DMS114 treated with DMSO at 0.1 percent for 48 hours (cell line): ENCODE measurements around the gene MAGOH.
"Not testable (repeated sequence)": the region's sequence is repeated elsewhere in the genome, so short reads cannot be mapped to it uniquely, and the experiment has no call there.

Source experiments
- DNase-seq: peaks from one replicate; lab custom pipeline; 2025; ENCODE audit not compliant: unreplicated experiment; lab: John Stamatoyannopoulos, UW

The MAGOH gene

GRCh38 chr1:53238197-53239155 is at the start of gene MAGOH:
MAGOH (minus strand) TSS chr1:53238518; CDS start chr1:53238448, 70 bp downstream.
- DNase-seq, result peak; percentile 89

DNA sequence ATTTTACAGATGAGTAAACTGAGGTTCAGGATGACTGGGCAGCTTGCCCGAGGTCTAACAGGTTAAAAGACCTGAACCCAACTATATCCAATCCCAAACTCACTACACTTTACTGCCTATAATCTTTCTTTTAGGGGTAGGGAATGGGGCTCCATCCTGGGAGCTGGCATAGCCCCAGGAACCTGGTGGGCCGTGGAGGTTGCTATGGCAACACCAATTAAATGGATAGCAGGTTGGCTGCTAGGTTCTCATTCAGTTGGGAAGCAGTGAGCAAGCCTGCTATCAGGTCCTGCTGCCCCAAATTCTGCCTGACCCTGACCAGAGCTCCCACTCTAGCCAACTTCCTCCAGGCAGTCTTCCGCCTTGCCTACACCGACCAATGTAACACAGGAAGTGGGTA is 48.6 kb upstream of the MAGOH start:
- no peak for DNase-seq

DNA sequence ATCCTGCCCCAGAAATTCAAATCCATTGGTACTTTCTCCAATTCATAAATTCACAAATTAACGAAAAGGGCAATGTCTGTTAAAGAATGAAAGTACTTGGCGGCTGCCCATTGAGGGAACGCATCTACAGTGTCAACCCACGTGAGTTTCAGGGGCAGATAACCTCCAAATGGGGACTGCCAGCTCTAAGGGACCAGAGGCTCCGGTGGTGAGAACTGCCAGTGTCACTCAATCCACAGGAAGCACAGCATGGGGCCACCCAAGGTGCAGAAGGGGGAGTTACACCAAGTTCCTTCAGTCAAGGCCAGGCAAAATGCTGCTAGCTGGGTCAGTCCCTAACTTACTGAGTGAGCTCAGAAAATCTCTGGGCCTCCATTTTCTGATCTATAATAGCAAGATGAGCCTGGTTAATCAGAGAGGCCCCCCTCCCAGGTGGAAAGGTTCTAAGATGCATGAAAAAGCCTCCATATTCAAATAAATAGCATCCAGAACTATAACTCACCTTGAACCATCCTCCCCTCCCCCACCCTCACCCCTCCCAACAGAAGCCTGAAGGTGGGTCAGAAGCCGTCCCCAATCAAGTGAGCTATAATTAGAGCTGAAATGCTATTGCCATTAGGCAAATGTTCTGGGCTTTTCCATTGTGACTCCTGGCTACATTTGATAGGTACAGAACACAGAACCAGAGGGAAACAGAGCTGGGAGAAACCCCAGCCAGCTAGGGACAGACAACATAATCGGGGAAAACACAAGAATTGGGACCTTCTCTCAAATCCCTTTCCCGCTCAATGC is 47.8 kb upstream of the MAGOH start:
- DNase-seq, result no peak

DNA sequence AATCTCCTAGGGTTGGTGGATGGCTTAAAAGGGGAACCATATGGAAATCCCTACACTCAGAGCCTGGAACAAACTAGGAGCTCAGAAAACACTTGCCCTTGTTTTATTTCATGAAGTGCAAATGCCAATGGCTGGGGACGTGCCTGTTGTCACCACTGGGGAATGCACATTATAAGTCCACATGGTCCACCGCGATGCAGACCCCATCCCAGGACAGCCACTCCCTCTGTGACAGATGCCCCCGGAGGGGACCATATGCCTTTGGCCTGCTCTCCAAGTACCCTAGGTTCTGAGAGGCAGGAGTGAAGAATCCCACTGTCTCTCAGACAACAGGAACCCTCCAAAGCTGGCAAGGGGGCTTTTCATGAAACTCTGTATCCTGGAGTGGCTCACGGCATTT is 47.2 kb upstream of the MAGOH start:
- no peak for DNase-seq

- DNase-seq, result no peak
These were observed 46.1 kb upstream of the MAGOH start for GRCh38 chr1:53284224-53285020.

- DNase-seq, result not testable (repeated sequence)
These were observed 44.8 kb upstream of the MAGOH start for GRCh38 chr1:53283156-53283555.

DNA sequence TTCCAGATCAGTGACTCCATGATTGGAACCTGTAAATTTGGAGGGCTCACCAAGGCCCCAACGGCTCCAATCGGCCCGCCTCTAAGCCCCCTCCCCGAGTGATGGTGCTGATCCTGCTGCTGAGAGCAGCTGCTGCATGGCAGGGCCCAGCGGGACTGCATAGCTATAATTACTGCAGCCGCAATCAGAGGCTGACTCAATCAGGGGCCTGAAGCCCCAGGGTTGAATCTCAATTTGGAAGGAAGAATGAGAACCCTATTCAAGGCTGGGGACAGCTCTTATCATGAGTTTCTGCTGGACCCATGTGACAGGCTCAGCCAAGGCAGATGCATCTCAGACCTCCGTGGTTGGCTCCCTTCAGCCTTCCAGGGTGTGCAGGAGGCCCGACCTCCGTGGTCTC is 42.8 kb upstream of the MAGOH start:
- no peak for DNase-seq

DNA sequence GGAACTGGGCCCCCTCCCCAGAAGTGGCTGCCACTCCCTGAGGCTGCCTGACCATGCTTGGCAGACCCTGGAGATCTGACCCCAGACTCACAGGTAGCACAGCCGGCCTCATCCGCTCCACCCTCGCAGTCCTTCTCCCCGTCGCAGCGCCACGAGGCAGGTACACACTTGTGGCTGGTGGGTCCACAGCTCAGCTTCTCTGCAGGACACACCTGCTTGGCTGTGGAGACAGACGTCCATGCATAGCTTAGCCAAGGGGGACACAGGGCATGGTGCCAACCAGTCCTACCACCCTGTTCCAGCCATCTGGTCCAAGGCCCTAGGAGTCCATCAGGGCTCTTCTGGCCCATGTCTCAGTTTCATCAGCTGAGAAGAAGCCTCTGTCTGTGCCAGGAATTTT is 42.2 kb upstream of the MAGOH start:
- no peak for DNase-seq

GRCh38 chr1:53279296-53280200 is 41.2 kb upstream of the MAGOH start:
- DNase-seq, result no peak

DNA sequence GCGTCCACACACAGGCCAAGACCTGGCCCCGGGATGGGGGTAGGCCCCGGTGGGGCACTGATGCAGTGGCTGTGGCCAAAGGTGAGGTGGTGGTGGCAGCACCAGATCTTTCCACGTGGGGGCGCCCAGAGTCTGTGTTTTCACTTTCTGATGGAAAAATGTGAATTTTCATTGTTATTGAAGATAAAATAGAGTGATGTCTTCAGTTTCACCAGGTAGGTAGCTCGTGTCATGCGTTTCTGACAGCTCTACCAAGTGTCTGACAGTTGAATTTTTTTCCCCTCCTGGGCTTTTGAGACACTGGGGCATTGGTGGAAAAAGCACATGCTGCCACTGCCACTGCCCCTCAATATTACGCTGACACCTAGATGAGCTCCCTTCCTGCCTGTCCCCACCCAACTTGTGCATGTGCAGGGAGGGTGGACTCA is 40.0 kb upstream of the MAGOH start:
- DNase-seq, result peak; percentile 29

DNA sequence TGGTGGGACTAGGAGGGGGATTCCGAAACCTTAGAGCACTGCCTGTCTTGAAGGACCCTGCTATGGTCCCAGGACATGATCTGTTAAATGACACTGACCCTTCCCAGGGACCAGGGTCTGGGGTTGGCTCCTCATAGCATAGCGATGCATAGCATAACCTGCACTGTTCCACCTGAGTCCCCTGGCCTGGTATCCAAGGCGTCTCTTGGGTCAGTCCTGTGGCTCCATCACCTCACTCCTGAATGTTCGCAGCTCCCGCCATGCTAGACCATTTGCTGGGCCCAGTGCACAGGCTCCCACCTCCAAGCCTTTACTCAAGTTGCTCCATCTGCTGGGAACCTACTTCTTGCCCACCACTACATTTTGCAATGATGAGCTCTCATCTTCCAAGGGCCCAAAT is 39.0 kb upstream of the MAGOH start:
- DNase-seq, result no peak

DNA sequence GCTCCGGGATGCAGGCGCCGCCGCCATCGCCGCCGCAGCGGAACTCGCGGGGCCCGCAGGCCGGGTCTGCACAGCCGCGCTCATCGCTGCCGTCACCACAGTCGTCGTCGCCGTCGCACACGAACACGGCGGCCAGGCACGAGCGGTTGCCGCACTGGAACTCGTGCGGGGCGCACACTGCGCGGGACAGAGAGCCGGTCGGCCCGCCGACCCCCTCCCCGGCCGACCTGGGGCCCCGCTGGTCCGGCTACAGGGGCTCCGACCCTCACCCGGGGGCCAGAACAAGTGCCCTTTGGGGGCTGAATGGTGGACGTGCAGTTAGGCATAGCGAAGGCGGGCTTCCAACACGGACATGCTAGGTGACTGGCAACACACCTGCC is 38.6 kb upstream of the MAGOH start:
- no peak for DNase-seq

GRCh38 chr1:53276153-53276901 is 38.0 kb upstream of the MAGOH start:
- DNase-seq, result no peak

DNA sequence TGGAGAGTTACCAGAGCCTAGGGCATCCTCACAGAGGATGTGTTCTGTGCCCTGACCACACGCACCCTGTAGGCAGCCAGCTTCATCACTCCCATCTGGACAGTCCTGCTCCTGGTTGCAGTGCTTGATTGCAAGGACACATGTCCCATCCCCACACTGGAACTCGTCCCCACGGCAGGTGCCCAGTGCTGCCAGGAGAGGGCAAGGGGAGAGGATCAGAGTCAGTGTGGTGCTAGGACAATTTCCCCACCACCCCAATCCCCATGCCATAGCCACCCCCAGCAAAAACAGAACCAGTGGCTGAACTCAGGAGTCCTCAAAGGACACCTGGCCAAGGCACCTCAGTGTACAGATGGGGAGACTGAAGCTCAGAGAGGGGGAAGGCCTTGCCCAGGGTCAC is 37.2 kb upstream of the MAGOH start:
- DNase-seq, result no peak

DNA sequence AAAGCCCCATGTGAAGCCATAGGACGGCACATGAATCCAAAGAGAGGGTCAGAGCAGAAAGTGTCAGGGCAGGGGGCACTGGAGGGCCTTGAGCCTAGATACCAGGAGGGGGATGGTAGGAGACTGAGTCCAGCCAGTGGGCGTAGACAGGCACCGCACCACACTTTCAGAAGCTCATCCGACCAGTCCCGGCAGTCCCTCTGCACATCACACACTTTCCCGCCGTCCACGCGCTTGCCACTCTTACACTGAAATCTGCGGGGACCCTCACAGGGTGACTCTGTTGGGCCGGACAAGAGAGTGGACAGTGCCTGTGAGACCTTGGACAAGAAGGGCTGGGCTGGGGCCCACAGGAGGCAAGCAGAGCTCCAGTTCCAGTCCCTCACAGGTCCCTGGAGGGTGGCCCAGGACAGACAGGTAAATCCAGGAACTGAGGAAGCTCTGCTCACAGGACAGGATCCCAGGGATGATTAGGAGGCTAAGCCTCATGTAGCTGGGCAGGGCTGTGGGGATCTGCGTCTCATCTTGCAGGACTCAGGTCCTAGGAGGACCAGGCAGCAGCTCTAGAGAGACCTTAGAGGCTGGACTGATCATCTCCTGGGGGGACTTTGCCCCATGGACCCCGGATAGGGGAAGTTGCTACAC is 36.3 kb upstream of the MAGOH start:
- no peak for DNase-seq

- DNase-seq, result no peak
These were observed 35.7 kb upstream of the MAGOH start for GRCh38 chr1:53274026-53274425.

- DNase-seq, result no peak
These were observed 35.2 kb upstream of the MAGOH start for GRCh38 chr1:53273526-53273925.

DNA sequence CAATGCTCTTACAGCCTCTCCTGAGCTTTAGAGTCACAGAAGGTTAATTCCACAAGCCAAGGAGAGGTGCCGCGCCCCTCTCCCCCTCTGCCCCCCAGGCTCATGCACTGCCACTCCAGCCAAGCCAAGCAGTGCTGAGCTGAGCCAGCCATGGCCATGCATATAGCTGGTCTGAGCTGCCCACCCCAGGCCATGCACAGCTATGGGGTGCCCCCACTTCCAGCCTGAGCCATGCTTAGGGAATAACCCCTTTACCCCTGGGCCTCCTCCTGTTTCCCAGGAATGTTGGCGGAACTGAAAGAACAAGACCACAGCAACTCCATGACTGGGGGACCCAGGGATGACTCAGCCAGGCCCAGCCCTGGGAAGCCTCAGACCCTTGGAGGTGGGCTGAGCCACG is 34.0 kb upstream of the MAGOH start:
- DNase-seq, result no peak
